HTR-8/SVneo (cell line): ENCODE data around the gene ATAD3A.

ENCODE experiments used
- DNase-seq: peaks from one replicate; pipeline ENCODE4 v3.0.0; 2011; ENCODE audit warnings: low spot score, mixed read lengths; ENCODE audit not compliant: insufficient read length
- FAIRE-seq: peaks from 2 replicates; lab custom pipeline; 2011; peaks lifted over from hg19 to GRCh38; lab: Jason Lieb, UNC

Gene ATAD3A

DNA sequence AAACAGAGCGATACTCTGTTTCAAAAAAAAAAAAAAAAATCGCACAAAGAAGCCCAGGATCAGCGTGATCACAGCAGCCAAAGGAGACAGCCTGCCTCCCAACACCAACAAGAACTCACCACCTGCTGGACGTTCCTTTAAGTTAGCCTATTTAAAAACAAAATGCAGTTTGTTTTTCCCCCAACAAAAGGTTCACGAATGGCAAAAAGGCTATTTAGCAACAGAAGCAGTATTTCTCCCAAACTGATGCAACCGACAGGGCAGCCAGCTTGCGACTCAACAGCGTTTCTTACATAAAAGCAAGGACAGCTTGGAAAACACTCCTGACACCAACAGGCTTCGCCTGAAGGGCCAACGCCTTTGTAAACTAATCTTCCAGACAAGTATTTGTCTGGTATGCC, 55.9 kb downstream of the ATAD3A start:
- FAIRE-seq (no peak), DNase-seq (no peak)

DNA sequence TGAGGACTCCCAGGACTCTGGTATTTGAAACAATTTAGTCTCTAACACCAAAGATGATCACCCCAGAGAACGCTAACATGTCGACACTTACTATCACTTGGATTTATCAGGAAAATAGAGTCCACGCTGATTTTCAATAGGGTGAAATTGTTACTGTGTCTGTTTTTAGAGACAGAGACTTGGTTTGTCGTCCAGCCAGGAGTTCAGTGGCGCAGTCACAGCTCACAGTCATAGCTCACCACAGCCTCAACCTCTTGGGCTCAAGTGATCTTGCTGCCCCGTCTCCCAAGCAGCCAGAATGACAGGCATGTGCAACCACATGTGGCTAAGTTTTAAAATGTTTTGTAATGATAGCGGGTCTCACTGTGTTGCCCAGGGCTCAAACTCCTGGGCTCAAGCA, 57.4 kb downstream of the ATAD3A start:
- DNase-seq (no peak), FAIRE-seq (no peak)

DNA sequence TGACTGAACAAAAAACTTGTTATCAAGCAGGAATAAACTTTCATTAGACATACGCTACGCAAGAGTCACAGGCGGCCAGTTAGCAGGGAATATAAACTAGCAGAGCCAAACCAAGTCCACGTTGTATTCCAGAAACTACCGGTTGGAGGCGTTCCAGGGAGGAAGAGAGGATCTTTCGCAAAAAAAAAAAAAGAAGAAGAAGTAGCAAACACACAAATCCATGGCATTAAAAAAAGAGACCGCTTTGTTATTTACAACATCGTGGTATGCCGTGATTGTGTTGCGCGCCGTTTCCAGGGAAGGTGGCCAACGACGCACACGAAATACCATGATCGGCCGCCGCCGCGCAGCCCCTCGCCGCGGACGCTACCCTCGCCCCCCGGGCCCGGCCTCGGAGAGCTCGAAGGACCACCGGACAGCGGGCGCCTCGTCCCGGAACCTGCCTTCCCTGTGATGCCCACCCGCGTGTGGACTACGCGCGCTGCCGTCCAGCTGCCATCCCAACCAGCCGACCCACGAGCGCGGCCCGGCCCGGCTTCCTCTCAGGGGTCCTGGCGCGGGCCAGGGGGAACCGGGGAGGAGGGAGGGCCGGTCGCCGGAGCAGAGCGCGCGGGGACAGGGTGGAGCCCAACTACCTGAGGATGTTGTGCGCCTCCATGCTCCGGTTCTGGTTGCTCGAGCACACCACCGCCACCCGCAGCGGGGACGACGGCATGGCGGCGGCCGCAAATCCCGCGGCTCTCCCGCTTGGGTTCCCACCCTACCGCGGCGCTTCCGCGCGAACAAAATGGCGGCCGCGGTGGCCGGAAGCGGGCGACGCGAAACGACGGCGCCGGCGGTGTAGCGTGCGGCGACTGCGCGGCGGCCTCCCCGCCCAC, 62.1 kb downstream of the ATAD3A start:
- no peak for FAIRE-seq
- peak; percentile 67 for DNase-seq

DNA sequence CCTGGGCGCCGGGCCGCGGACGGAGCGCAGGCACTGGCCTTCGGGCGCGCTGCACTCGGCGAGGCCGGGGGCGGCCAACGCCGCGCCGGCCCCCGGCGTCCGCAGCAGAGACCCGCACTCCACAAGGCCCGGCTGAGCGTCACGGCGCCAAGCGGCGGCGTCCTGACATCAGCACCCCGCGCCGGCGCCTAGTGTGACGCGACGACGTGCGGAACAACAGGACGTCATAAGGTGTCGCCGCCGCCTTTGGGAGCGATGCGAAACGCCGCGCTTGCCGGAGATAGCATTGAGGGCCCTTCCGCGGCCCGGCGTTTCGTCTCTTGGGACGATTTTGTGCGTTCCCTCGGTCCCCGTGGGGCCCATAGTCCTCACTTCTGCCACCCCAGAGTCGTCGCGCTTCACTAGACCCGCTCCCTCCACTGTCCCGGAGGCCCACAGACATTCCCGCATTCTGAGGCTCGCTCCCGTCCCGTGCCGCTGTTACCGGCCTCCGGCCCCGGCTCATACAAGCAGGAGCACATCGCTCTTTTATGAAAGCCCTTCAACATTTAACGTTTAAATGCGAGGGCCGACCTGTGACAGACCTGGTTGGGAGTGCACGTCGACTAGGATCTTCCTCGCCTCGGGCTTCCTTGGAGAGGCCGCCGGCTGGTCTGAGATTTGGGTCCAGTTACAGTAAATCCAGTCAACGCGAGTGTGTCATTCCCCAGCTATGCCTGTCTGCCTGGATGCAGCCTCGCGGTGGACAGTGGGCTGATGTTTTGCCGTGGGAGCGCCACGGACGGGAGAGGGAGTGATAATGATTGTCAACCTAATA, 63.0 kb downstream of the ATAD3A start, which contains the start of gene SSU72:
TSS of gene SSU72 (minus strand) at position 143 of the 817 bp plus-strand sequence. CDS start 306 bp downstream, outside the sequence.
- FAIRE-seq (peak; percentile 81), DNase-seq (peak; percentile 89)

DNA sequence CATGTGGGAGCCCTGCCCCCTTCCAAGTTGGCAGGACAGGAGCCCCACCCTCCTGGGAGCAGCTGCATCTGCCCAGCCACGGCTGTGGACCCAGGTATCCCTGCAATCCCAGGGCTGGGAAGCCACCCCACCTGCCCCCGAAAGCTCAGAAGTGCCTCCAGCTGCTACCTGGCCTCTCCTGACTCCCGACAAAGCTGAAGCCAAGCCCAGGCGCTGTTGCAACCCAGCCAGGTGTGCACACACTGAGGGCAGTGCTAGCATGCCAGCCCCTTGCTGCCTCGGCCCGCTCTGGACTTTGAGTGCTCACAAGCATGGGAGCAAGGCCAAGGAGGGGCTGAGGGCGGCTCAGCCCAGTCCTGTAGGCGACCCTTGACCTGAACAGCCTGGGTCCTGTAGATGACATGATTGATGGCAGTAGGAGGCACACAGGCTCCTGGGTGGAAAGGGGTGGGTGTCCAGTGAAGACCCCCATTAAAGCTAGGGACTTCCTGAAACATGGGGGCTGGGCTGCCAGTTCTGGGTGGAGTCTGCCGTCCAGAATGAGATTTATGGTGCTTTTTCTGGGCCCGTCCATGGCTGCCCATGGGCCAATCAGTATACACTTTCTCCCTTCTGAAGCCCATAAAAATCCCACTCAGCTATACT, 65.5 kb downstream of the ATAD3A start:
- FAIRE-seq (no peak), DNase-seq (no peak)

DNA sequence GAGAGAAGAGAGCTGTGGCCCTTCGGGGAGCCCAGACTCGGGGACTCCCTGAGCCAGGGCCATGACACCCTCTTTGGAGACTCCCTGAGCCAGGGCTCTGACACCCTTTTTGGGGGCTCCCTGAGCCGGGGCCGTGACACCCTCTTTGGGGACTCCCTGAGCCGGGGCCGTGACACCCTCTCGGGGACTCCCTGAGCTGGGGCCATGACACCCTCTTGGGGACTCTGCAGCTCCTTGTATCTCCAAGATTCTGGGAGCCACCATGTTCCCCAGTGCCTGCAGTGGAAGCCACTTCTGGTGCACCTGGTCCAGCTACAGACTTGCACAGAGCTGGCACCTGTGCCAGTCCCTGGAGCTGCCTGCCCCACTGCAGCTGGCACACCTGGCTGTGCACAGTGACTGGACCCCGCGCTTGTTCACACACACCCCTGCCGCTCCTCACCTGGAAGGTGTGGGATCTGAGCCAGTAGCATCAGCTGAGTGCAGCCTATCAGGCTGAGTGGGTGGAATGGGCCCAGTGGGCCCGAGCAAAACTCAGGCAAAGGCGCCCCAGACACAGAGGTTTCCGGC, 66.5 kb downstream of the ATAD3A start:
- FAIRE-seq = no peak

DNA sequence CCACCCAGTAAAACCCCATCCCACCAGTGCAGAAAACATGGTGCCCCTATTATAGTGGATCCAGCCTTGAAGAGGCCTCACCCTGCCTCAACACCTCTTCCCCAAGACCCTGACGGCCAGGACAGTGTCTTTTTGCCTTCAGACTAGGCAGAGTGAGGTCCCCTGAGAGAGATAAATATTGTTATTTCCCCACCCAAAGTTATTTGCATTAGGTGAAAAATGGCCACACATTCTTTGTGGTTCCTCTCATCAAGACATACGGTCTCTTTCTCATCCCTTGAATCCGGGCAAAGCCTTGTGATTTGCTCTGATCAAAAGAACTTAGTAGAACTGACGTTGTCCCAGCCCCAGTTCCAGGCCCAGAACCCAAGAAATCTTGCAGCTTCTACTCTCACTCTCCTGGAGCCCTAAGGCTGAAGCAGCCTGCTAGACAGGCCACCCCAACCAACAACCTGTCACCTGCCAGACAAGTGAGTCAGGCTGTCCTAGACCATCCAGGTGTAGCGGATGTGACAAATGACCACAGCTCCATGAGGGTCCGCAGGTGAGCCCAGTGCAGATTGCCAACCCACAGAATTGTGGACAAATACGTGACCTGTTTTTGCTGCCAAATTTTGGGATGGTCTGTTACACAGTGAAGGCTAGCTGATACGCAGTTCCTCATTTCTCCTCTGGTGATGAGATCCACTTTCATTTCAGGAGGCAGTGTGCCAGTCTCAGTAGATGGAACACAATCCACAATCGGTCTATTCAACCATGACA, 70.8 kb downstream of the ATAD3A start:
- no peak for FAIRE-seq
- DNase-seq = no peak

More for the DNA sequence above, 66.5 kb downstream of the ATAD3A start:
- no peak for DNase-seq

DNA sequence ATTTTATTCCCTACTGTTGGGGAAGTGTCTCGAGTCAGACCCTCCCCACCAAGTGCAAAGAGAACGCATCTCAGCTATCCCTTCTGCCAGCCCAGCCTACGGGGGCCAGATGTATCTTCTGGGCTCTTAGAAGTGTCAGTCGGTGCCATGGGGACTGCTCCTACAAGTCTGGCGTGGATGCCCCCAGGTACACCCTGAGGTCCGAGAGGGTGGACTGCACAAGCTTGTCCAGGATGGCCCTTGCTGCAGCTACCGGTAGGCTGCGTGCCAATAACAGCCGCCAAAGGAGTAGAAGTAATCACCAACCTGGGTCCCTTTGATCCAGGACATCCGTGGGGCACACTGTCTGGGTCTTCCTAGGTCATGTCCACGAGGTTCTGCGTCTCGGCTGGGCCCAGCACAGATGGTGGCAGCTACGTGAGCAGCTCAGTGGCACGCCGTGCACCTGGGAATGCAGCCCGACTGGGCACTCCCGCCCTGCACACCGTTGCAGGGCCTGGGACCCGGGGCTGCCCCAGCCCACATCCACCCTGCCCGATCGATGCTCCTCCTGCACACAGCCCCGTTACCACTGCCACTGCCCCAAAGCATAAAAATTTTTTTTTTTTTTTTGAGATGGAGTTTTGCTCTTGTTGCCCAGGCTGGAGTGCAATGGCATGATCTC, 71.5 kb downstream of the ATAD3A start:
- FAIRE-seq (no peak), DNase-seq (no peak)
